ENCODE results near the gene CERS2. TPM values are rescaled to one million over a fixed set of nuclear protein-coding genes. Genes with fewer than 3 reads are reported as not detected.

Gene CERS2
- total and polyA plus RNA-seq, 10 of the 15 experiments (the other 5 are each of a cell fraction or from before 2014, with no cell fraction given) = 9.2 to 87.9 (median 50.8) TPM

DNA sequence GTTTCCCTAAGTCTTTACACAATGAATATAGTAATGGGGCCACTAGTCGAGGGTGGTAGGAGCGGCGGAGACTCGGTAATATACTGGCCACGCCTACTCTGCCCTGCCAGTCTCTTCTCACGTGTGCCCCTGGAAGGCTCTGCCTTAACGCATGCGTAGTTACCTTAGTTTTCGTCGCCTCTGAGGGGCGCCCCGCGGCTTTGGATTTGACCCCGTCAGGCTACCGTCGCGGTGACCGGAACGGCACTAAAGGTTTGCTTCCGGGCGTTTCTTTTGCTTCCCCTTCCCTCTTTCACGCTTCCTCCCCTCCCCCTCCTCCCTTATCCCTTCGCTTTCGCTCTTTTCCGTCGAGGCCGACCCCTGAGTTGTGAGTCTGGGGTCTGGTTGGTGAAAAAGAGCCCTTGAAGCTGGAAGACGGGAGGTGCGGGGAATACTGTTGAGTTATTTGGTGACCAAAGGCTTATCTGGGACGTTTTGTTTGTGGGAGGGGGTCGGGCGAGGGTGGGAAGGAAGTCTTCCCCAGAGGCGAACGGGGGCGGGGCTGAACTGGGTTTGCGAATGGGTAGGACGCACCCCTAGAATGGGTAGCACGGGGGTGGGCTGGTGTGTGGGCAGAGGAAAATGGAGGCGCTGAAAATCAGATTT is 48.4 kb downstream of the CERS2 start, which contains the start of gene SETDB1:
Gene SETDB1, plus strand, starts transcription at position 267 of the 645 bp plus-strand sequence. CDS start 1,352 bp downstream, outside the sequence.
- H4K20me1 ChIP-seq (ENCODE audit: control insufficient read depth, insufficient read depth) = no peaks in the 10 kb centered on the region
- peaks cover 16% of the 10 kb centered on the region for H3K79me2 ChIP-seq (ENCODE audit: control insufficient read depth, insufficient read depth, low read length)
- H3K4me2 ChIP-seq (ENCODE audit: control insufficient read depth, insufficient read depth) = peak within 1 kb of the TSS; percentile 84
- ChIA-PET CTCF (interaction anchor here (1.0 to 1.2 kb wide), 2 partner anchors 36 to 161 kb away, joined by 3 to 4 read pairs; partner anchors contain the start of gene CTSS), RAD21 (ENCODE audit: unreplicated experiment) (interaction anchor here (1.4 to 2.2 kb wide), 4 partner anchors 297 to 669 kb away, joined by 3 to 14 read pairs (median 3); partner anchors contain the start of genes CA14 and ENSA), POLR2A (interaction anchor here (0.5 to 1.6 kb wide), 10 partner anchors 40 to 601 kb away, joined by 3 to 6 read pairs (median 3); partner anchors contain the start of genes CTXND2 and GOLPH3L), SMC1A (ENCODE audit: uncharacterized antibody, unreplicated experiment) (interaction anchor here (0.7 to 2.6 kb wide), 6 partner anchors 36 to 229 kb away, joined by 3 to 8 read pairs (median 4); partner anchors contain the start of genes CTSS and GOLPH3L)
- H3K9ac ChIP-seq (ENCODE audit: control insufficient read depth, insufficient read depth, low read length) = peak within 1 kb of the TSS; percentile 99
- no TSS peak for BruUV-seq (replicated peaks)
- intact Hi-C loops (cut with micrococcal nuclease; ENCODE audit: unreplicated experiment) = loop anchor here (5.0 to 10.0 kb wide), 3 partner anchors 91 to 364 kb away; partner anchors contain the start of gene ENSA
- WGBS (ENCODE audit: insufficient coverage, insufficient replicate concordance, low lambda C conversion rate, missing lambda C conversion rate) = 1% methylated on average over 39 of the region's 39 CpGs
- peak; percentile 92 for DNase-seq (ENCODE audit: low read depth, low spot score)
- peak within 1 kb of the TSS; percentile 98 for H3K4me3 ChIP-seq
- FAIRE-seq = peak; percentile 96
- peaks cover 12% of the 10 kb centered on the region for H3K4me1 ChIP-seq (ENCODE audit: control insufficient read depth, insufficient read depth, low read length)
- H3K36me3 ChIP-seq (ENCODE audit: control insufficient read depth in 2 of 2, insufficient read depth in 2 of 2, low read length in 1 of 2) = peaks cover 4 to 20% of the 10 kb centered on the region in 2 experiments
- ATAC-seq = peak; percentile 93
- in situ Hi-C loops (cut with MboI) = no loop called here
- H3K9me3 ChIP-seq (replicated peaks; ENCODE audit: control insufficient read depth, insufficient read depth, low read length) = peaks cover 2% of the 10 kb centered on the region
- peak within 1 kb of the TSS; percentile 98 for H3K27ac ChIP-seq (ENCODE audit: control insufficient read depth, insufficient read depth)
- H2AFZ ChIP-seq (ENCODE audit: control insufficient read depth, low read depth, low read length) = peak within 1 kb of the TSS; percentile 98
- no peaks in the 10 kb centered on the region for H3K27me3 ChIP-seq (replicated peaks in 1 of 2; ENCODE audit: control insufficient read depth in 2 of 2, insufficient read depth in 2 of 2, low read length in 1 of 2)
- TF ChIP-seq TBL1XR1 (IDR thresholded peaks at IDR 0.05; ENCODE audit: low read depth, low read length) (peak; percentile 71), BHLHE40 (IDR thresholded peaks at IDR 0.05; ENCODE audit: borderline replicate concordance in 1 of 2, low read depth in 2 of 2, low read length in 1 of 2) (peak; percentile 94 to 95), SP1 (IDR thresholded peaks at IDR 0.05; ENCODE audit: low read depth, low read length) (peak; percentile 58), GATAD2B (conservative IDR thresholded peaks at IDR 0.05; ENCODE audit: low read depth) (peak; percentile 48; the same call in 1 of the 2 replicates), TCF12 (IDR thresholded peaks at IDR 0.05; ENCODE audit: low read depth, low read length) (peak; percentile 5; the same call in 1 of the 2 replicates), JUND (IDR thresholded peaks at IDR 0.05; ENCODE audit: low read depth, low read length) (no peak), NKRF (conservative IDR thresholded peaks at IDR 0.05) (peak; percentile 59), ESRRA (IDR thresholded peaks at IDR 0.05; ENCODE audit: low read length) (no peak), CHD2 (IDR thresholded peaks at IDR 0.05; ENCODE audit: borderline replicate concordance, low read depth, low read length) (peak; percentile 91), SPI1 (IDR thresholded peaks at IDR 0.05; ENCODE audit: borderline replicate concordance, insufficient read depth, low read depth, low read length) (peak; percentile 58; the same call in 1 of the 2 replicates), STAT1 (conservative IDR thresholded peaks at IDR 0.05) (peak; percentile 38; the same call in 1 of the 2 replicates), EED (IDR thresholded peaks at IDR 0.05; ENCODE audit: low read depth) (peak; percentile 63), ZNF274 (IDR thresholded peaks at IDR 0.05; ENCODE audit: insufficient read depth, insufficient read length) (no peak), PBX3 (IDR thresholded peaks at IDR 0.05; ENCODE audit: insufficient replicate concordance, low read depth, low read length) (peak; percentile 80), SIN3A (IDR thresholded peaks at IDR 0.05; ENCODE audit: low read depth, low read length) (peak; percentile 81; the same call in 1 of the 2 replicates), RFX5 (IDR thresholded peaks at IDR 0.05; ENCODE audit: low read depth, low read length) (no peak), MXI1 (IDR thresholded peaks at IDR 0.05; ENCODE audit: low read depth, low read length) (peak; percentile 40; the same call in 1 of the 2 replicates)
- TF ChIP-seq, protein P1, sequence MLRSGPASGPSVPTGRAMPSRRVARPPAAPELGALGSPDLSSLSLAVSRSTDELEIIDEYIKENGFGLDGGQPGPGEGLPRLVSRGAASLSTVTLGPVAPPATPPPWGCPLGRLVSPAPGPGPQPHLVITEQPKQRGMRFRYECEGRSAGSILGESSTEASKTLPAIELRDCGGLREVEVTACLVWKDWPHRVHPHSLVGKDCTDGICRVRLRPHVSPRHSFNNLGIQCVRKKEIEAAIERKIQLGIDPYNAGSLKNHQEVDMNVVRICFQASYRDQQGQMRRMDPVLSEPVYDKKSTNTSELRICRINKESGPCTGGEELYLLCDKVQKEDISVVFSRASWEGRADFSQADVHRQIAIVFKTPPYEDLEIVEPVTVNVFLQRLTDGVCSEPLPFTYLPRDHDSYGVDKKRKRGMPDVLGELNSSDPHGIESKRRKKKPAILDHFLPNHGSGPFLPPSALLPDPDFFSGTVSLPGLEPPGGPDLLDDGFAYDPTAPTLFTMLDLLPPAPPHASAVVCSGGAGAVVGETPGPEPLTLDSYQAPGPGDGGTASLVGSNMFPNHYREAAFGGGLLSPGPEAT (IDR thresholded peaks at IDR 0.05; ENCODE audit: low read depth) = peak; percentile 86

Data from GM12878 (cell line).